Muscle of arm (tissue), 12 donors: Measurements from ENCODE around the gene PAX8. TPM values are rescaled to one million over a fixed set of nuclear protein-coding genes. Genes with fewer than 3 reads are reported as not detected.

Experiments
- DNase-seq: peaks from one replicate; pipeline ENCODE4 v3.0.0-alpha.2; 2013
- polyA plus RNA-seq, 12 donors: library from polyadenylated mRNA; unstranded; fragments of 120-200 nt; gene quantifications; one replicate each; pipeline ENCODE4 v1.2.1, GENCODE V29; 2013; ENCODE audit not compliant: insufficient read length in 12 of 12

The PAX8 gene
- polyA plus RNA-seq, 12 donors = 0.52 to 18.1 (median 2.0) TPM; not detected in 1

DNA sequence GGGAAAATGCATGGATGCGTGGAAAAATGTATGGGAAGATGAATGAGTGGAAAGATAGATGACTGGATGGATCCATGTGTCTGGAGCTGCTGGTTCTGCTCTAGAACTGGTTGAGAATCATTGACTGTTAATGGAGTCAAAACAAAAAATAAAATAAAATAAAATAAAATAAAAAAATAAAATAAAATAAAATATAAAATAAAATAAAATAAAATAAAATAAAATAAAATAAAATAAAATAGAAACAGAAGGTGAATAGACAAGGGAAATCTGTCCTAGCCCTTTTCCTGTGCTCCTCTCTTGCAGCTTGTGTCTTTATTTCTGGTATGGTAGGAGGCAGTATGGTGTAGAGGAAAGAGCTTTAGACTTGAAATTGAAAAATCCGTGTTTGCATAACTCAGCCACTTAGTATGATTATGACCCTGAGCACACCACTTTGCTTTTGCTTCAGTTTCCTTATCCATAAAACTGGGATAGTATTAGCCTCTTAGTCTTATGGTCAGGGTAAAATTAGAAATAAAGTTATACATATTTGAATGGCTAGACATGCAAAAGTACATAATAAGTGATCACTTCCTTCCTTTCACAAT lies 54.0 kb downstream of the PAX8 start:
- DNase-seq = no peak

DNA sequence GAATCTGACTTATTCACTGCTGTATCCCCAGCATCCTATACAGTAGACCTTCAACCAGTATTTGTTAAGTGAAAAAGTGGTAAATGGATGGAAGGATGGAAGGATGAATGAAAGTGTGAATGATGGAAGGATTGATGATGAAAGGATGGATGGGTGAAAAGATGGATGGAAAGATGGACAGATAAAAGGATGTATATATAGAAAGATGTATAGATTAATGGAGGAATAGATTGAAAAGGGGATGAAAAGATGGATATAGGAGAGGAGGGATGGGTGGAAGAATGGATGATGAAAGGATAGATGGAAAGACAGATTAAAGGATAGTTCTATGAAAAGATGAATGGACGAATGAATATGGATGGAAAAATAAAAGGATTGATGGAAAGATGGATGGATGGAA lies 54.9 kb downstream of the PAX8 start:
- no peak for DNase-seq

DNA sequence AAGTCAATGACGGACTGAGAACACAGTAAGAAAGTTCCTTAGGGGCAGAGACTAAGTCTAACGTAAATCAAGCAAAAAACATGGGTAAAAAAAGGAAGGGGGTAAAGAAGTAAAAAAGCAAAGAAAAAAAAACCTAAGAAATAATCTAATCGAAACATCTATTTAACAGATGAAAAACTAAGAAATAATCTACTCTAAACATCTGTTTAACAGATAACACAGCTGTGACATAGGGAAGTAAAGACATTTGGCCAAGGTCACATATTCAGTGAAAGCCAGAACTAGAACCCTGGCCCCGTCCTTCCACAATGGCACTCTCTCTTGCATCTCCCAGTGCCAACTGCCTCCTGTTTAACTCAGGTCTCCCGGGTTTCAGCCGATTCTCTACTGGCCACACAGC lies 56.9 kb downstream of the PAX8 start:
- DNase-seq = no peak

DNA sequence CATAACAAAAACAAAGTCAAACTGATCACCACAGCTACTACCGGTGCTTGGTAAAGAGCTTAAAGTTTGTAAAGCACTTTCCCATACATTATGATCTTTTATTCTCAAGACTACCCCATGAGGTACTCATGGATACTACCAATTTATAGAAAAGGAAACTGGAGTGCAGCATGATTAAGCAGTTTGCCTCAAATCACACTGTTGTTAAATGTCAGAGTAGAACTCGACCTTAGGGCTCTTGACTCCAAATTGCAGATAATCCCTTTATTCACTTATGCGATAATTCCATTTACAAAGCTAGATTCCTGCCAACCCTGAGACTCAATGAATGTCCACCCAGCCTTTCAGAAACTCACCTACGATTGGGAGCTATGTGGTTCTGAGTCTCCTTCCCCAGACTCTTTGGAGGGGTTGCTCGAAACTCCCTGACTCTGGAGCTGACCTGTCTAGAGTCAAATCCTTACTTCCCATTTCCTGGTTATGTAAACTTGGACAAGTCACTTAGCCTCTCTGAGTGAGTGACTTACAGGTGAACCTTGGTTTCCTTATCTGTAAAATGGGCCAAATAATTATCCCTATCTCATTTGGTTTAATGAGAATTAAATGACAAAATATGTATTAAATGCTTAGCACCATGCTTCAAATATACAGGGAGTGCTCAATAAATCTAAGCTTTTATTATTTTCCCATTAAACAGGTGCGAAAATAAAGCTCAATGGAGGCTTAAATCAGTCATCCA lies 57.6 kb downstream of the PAX8 start:
- no peak for DNase-seq

DNA sequence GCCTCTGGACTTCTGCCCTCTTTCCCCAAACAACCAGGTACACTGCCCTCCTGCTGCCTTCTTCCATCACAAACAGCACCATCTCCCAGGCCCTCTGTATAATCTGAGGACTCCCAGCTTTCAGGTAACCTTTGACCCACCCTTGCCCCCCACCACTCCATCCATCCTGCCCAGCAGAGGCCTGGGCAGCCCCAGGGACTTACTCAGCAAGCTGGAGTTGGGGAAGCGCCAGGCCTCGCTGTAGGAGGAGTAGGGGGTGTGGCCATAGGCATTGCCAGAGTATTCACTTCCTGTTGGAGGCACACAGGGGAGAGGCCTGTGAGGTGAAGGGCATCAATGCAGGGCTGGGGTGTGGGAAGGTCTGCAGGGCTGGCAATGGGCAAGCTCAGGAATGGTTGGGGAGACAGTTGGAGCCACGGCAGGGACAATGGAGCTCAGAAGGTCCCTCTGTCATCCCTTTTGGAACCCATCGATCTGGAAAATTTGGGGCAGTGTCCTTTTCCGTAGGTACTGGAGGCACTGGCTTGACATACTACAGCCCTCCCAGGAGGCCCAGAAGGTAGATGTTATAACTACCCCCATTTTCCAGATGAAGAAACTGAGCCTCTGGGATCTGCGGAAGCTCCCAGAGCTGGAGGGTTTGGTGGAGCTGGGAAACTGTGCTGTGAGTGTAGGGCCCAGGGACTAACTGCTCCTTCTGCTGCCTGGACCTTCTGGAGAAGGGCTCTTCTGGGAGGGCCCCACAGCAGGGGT lies 58.7 kb downstream of the PAX8 start:
- DNase-seq = no peak

DNA sequence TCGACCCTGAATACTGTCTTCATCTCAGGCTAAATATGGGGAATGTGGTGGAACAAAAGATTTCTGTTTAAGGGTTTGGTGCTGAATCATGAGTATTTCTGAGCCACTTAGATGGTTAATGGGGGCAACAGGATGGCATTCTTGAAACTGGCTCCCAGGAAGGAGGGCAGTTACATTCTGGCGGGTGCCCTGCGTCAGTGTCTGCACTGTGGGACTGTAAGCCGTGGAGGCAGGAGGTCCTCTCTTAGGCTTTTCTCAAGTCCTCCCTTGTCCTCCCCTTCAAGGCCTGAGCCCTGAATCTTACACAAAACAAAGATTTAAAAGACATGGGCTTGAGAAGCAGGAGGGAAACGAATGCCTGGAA lies 59.2 kb downstream of the PAX8 start:
- no peak for DNase-seq

DNA sequence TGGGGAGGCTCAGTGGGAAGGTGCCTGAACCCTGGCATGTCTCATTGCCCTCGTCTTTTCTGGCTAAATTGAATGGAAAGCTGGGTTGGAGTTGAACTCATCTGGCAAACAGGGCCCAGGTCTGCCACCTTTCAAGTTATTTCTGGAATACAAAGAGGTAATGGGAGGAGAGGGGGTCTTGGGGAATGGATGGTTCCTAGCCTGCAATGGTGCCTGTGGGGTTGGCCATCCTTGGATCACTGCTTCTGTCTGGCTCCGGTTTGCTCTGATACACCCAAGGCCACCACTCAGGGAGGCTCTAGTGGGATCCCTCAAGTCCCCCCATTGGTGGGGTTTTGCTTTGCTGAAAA lies 59.7 kb downstream of the PAX8 start:
- no peak for DNase-seq

DNA sequence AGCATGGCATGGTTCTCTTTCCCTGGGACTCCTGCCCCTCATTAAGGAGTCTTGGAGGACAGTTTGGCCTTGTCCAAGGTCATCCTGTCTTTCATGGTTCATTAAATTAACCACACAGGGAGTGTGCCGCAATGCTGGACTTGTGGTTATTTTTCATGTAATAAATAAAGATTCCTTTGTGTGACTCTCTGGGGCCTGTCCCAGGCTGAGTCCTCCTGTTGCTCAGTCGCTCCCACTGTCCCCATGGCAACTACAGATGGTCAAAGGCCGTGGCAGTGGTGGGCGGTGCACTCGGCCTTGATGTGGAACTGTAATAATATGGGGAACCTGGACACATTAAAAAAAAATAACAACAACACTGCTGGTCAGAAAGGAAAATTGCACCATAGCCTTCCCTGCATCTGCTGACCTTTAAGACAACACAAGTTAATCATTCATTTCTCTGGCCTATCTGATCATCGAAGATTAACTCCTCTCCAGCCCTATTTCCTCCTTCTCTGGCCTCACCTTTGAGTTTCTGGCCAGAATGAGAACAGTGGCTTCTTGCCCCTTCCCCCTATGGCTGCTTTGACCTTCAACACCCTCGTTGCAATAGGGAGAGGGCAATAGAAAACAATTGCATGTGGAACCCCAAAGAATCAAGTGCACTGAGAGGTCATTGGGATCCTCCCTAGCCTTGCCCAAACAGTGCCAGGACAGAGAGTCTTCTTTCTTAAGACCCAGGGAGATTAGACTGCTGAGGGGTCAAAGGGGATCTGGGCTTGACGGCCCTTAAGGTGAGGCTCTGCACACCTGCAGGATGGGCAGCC lies 60.2 kb downstream of the PAX8 start:
- no peak for DNase-seq

DNA sequence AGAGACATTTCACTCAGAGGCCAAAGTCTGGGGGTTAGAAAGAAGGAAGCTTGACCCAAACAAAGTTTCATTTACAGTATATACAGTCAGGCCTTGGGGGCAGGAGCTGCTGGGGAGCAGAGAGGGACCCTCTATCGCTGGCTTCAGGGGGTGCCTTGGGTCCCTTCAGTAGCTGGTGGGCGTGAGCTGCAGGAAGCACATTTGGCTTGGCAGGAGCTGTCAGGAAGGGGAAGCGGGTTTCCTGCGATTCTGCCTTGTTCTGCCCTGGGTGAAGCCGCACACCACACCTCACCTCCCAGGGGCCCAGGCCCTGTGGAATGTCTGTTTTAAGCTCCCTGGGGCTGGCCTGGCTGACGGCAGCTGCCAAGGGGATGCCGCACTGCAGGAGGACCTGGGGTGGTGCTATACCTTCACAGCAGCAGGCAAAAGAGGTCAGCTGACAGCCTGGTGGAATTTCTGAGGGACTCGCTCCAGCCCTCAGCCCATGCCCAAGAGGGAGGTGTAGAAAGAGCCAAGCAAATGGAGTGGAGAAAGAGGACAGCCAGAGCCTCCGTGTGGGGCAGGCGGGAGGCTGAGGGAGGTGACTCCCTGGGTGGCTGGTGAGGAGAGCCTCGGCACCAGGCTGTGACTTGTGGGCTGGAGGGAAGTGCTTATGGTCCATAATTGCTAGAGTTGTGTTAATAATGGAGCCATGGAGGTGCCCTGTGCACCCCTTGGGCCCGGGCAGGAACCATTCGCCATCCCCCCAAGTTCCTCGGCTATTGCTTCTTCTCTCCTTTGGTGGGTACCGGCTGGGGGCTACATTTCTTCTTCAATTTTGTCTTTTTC lies 61.1 kb downstream of the PAX8 start:
- no peak for DNase-seq

DNA sequence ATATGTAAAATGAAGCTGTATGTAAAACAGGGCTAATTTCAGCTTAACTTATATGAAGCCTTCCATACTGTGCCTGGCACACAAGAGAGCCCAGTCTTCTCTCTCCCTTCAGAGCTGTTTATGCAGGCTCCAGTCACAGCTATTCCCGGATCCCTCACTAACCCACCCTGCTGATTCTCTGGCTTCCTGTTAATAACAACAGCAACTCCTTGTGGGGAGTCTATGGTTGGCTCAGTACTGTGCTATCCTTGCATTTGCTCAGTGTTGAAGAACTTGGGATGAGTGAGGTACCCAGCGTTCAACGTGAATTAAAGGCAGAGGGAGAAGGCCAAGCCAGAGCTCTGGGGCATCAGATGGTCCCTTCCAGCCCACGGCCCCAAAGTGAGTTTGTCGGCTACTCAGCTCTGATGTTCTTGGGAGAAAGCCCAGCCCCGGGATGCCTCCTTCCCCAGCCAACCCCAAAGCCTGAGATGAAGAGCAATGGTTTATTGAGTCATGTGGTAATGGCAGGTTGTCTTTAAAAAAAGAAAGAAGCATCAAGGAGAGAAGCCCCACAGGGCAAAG lies 61.7 kb downstream of the PAX8 start:
- no peak for DNase-seq

DNA sequence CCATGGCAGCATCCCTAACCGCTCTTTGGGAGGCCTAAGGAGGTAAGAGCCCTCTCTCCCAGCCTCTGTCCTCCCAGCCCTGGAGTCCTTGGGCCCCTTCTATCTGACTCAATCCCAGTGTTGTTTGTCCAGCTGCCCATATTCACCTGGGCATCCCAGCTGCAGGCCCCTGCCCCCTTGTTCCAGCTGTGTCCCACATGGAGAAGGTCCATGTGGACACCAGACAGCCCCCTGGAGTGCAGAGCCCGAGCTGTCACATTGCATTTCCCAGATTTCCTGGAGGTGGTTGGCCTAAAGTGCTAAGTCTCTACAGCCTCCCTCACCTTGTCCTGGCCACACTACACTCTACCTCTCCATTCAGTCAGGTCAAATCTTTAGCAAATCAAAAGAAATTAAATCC lies 62.4 kb downstream of the PAX8 start:
- no peak for DNase-seq

DNA sequence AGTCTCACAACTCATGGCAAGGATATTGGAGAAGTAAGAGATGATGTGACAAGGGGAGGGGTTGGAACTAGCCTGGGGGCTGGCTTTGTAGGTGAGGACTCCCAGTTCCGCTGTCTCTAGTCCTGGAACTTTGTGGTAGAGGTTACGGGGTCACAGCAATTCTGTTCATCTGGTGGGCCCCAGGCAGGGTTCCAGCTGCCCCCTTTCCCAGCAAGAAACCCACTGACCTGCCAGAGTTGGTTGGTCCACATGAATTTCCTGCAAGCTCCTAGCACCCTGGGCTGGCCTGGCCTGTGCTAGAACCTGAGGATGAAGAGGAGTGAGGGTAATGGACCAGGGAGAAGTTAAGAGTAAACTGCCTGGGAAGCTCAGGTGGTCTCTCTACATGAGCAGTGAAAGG lies 63.7 kb downstream of the PAX8 start:
- no peak for DNase-seq

DNA sequence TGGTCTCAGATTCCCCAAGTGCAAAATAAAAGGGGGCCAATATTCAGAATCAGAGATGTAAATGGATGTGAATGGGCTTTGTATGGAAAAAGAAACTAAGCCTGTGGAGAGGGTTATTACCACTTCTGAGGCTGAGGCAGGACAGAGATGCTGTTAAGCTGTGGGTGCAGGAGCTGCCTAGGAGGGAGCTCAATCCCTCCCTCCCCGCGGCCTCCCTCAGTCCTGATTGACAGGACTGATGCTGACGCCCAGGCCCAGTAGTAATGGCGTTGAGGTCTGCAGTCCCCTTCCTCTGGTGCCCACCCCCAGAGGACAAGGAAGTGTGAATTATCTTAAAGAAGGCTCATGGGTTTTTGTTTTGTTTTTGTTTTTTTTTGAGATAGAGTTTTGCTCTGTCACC lies 64.6 kb downstream of the PAX8 start:
- no peak for DNase-seq

DNA sequence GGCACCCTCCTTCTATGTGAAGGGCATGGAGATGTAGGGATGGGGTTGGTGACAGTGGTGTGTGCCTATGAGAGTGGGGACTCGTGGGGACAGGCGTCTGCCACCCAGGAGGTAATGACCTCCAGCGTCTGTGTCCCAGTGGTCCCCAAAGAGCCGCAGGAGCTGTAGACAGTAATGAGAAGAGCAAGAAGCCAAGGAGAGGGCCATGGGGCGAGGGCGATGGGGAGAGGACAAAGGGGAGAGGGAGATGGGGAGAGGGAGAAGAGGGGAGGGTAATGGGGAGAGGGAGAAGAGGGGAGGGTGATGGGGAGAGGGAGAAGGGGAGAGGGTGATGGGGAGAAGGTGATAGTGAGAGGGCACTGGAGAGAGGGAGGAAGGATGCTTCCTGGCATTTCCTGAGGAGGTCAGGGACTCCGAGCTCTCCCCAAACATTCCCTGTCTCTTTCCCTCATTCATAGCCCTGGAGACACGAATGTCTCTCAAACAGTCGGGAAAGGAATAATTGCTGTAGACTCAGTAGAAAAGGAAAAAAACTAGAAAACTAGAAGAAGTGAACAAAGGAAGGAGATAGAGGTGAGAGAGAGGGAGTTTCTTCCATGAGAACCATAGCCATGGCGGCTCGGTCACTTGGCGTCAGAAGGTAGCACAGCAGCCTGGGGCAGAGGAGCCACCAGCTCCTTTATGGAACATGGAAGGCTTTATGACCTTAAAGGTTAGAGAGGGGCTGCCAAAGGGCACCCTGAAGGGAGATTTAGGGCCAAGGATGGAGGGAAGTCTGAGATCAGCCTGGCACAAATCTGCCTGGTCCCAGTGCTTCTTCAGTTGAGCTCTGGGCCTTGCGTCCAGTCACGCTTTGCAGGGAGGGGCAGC lies 65.4 kb downstream of the PAX8 start:
- no peak for DNase-seq

DNA sequence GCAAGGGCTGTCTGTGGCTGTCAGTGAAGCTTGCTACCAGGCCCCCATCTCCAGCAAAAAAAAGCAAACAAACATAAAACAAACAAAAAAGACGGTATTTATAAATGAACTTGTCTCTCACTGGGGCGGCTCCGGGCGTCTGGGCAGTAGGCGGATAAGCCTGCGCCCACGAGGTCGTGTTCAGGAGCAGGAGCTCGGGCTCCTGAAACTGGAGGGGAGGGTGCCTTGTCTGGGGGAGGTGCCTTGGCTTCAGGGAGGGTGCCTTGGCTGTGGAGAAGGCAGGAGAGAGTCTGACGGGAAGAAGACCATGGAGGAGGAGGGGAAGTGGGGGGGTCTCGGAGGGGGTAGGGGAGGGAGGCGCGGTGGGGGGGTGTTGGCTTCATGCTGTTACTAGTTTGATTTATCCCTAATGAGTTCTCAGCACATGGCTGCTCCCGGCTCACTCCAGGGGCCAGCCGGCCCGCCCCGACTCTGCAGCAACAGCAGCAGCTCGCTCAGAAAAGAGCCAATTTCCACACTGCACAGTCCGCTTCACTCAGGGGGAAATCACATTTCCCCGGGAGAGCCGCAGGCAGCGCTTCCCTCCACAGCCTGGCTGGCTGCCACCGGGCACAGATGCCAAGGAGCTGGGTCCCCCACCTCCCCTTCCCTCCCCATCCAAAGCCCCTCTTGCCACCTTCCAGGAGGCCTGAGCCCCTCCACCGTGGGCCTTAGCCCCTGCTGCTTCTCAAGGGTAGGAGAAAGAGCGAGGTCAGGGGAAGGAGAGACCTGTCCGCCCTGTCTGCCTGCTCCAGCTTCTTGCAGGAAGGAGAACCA lies 66.3 kb downstream of the PAX8 start:
- DNase-seq = no peak

DNA sequence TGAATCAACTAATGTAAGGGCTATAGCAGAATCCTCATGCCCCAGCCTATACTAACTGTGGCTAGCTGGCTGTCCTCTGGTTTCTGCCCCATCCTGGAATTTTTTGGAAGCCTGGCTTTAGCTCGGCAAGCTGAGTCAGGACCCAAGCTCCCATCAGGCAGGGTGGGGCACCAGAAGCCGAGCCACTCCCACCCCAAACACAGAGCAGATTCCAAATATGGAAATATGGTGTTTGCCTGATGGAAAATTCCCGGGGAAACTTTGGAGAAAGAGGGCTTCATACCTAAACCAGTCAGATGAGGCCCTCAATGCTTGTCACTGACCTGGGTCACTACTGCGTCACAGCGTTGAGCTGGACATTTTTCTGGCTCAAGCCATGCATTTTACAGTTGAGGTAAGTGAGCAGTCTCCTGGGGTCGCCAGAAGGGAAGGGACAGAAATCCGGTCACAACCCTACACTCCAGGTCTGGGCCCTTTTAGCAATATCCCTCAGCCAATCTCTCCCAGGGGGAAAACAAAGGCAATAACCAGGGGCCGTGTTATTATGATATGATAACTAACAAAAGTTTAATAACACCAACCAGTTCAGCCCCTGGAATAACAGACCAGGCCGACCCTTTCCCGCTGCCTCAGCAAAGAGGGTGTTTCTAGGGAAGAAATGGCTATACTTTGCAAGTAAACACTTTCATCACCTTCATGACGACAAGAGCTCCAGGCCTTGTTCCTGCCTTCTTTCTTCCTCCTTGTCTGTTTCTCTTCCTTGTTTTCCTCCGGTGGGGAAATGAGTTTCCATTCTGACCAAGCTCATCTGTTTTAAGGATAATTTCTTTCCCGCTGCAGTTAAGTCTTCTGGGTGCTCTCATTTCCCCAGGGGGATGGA lies 67.3 kb downstream of the PAX8 start:
- DNase-seq = no peak

DNA sequence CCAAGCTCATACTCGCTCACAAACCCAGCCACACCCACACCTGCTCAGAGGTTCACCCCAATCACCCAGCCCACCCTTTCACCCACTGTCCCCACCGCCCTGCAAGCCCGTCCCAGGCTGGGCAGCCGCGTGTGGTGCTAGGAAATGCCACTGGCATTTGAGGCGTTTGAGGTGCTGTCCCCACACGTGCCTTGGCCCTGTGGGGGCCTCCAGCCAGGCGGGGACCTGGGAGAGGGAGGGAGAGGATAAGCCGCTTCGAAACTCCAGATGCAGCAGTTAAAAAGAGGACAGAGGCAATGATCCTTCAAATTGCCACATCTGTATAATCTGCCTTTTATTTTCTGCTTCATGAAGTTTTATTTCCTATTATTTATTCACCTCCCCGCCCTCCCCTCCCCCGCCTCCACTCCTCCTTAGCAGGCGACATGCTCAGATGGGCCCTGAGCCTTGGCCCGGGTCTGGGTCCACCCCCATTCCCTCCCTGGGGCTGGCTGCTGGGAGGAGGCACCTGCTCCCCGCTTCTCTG lies 69.0 kb downstream of the PAX8 start:
- DNase-seq = no peak
